ENCODE data around the gene PDE1A.

GRCh38 chr2:182300608-182301007, 126.2 kb downstream of the PDE1A start:
- TF ChIP-seq REST (IDR thresholded peaks at IDR 0.05; ENCODE audit: insufficient replicate concordance, low read depth) (no peak), CTCF (IDR thresholded peaks at IDR 0.05; ENCODE audit: insufficient read depth, low read length) (no peak), SPI1 (IDR thresholded peaks at IDR 0.05; ENCODE audit: borderline replicate concordance, low read depth) (no peak)

Data from HL-60 (cell line).